Activated CD4-positive, alpha-beta T cell treated with anti-CD3 and anti-CD28 coated beads for 36 hours (primary cell): ENCODE measurements around the gene RTN4R. TPM values are rescaled to one million over a fixed set of nuclear protein-coding genes. Genes with fewer than 3 reads are reported as not detected.

Experiments used
- ATAC-seq: fragments of 200-7000 bp; cut with Tn5 transposase; one replicate; pipeline ENCODE4 v1.10.0; 2021; ENCODE audit warnings: mild to moderate bottlenecking, moderate library complexity
- CTCF ChIA-PET: fragments of 350-600 bp; sonication (Branson Sonifier 250); formaldehyde crosslinking; loops from one replicate; lab custom pipeline; 2021; ENCODE audit warnings: antibody characterized with exemption; lab: Charles Lee
- POLR2A ChIA-PET: fragments of 350-600 bp; sonication (Branson Sonifier 250); formaldehyde crosslinking; loops from one replicate; lab custom pipeline; 2021; ENCODE audit warnings: antibody characterized with exemption, inconsistent platforms; lab: Charles Lee
- DNase-seq: peaks from one replicate; pipeline ENCODE4 v3.0.0-alpha.2; 2020
- H3K27ac Mint-ChIP-seq: one replicate; pipeline ENCODE4 v1.8.0; 2021; ENCODE audit warnings: mixed read lengths
- H3K27me3 Mint-ChIP-seq: one replicate; pipeline ENCODE4 v1.8.0; 2021; ENCODE audit warnings: mixed read lengths
- H3K36me3 Mint-ChIP-seq: one replicate; pipeline ENCODE4 v1.8.0; 2021; ENCODE audit warnings: low read depth, mixed read lengths
- H3K4me1 Mint-ChIP-seq: one replicate; pipeline ENCODE4 v1.8.0; 2021; ENCODE audit warnings: mixed read lengths
- H3K4me3 Mint-ChIP-seq: one replicate; pipeline ENCODE4 v1.8.0; 2021; ENCODE audit warnings: mild to moderate bottlenecking, moderate library complexity, mixed read lengths
- H3K9me3 Mint-ChIP-seq: one replicate; pipeline ENCODE4 v1.8.0; 2021; ENCODE audit warnings: low read depth, mixed read lengths
- intact Hi-C, 2 experiments: fragments of 100-400 bp; cut with DNase I in 1 of 2; cut with micrococcal nuclease in 1 of 2; formaldehyde crosslinking; loops; one replicate each; pipeline versions ENCODE4 v1.14.2 to v1.15.1; 2022 to 2024; cut with DNase I, micrococcal nuclease
- microRNA-seq: library from miRNA; unstranded; fragments of <30 nt; microRNA quantifications from one replicate; pipeline ENCODE4 v1.2.0, GENCODE V29; 2021; ENCODE audit warnings: borderline replicate concordance
- total RNA-seq, 2 experiments: library from RNA; stranded (reverse); gene quantifications; one replicate each; pipeline ENCODE4 v1.2.3, GENCODE V29; 2021

RTN4R gene
- total RNA-seq, 2 experiments from 2014 or later = 2.2 to 2.3 TPM

DNA sequence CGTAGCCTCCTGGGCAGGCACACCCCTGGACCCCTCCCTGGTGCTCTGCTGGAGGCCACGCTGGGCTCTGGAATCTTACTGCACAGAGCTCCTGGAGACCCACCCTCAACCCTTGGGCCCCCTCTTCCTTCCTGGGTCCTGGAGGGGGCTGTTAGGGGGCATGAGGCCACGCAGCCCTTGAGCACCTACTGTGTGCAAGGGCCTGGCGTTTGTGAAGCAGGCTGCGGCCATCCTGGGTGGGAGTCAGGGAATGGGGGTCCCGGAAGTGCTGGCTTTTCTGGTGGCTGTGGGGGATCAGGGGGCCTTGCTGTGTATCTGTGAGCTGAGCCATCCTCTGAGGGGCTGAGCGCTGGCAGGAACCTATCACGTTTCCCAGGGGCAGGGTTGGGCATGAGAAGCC lies 76.3 kb downstream of the RTN4R start:
- DNase-seq = no peak
- Mint-ChIP-seq H3K4me1 (no peaks in the 10 kb centered on the region), H3K4me3 (no peak overlapping the region), H3K36me3 (no peaks in the 10 kb centered on the region), H3K27me3 (no peaks in the 10 kb centered on the region), H3K9me3 (no peaks in the 10 kb centered on the region), H3K27ac (no peak overlapping the region)
- ATAC-seq = no peak
- POLR2A ChIA-PET = no interaction called here
- CTCF ChIA-PET = interaction anchor here (0.7 kb wide), 1 partner anchor 77 kb away, joined by 3 read pairs; no protein-coding TSS in a partner anchor
- intact Hi-C loops = no loop called here

Small RNAs within 50 kb of the gene (microRNA-seq; reads per million reads assigned to microRNA genes)
- not detected for gene MIR1286

Other genes starting within 250 kb of the RTN4R start
- gene TANGO2, start 247.2 kb downstream of the RTN4R start, total RNA-seq = 10 to 100 TPM; 20.3 to 22.8 TPM
- gene DGCR8, start 188.1 kb downstream of the RTN4R start, total RNA-seq = 10 to 100 TPM; 31.8 to 32.3 TPM
- gene RANBP1, start 152.2 kb downstream of the RTN4R start, total RNA-seq = 100 to 1,000 TPM; 402 to 506 TPM
- 10 to 100 TPM; 84.4 to 85.9 TPM for gene TRMT2A, start 151.1 kb downstream of the RTN4R start, total RNA-seq
- gene ZDHHC8, start 136.5 kb downstream of the RTN4R start, total RNA-seq = 10 to 100 TPM; 47.7 to 49.8 TPM
- not detected for gene CCDC188, start 117.3 kb downstream of the RTN4R start, total RNA-seq
- 10 to 100 TPM; 22.4 to 24.8 TPM for gene DGCR6L, start 51.7 kb upstream of the RTN4R start, total RNA-seq
- 10 to 100 TPM in 1 of 2 experiments, 1 to 10 TPM in 1; 6.5 to 10.3 TPM for gene ZNF74, start 125.8 kb upstream of the RTN4R start, total RNA-seq
- under 1 TPM; 0.39 to 0.46 TPM for gene SCARF2, start 169.5 kb upstream of the RTN4R start, total RNA-seq
- 10 to 100 TPM; 14.1 to 15.2 TPM for gene KLHL22, start 227.5 kb upstream of the RTN4R start, total RNA-seq
- gene MED15, start 239.3 kb upstream of the RTN4R start, total RNA-seq = 100 to 1,000 TPM in 1 of 2 experiments, 10 to 100 TPM in 1; 84.4 to 107 TPM